Measurements from ENCODE around the gene FMNL1. TPM values are rescaled to one million over a fixed set of nuclear protein-coding genes. Genes with fewer than 3 reads are reported as not detected.

FMNL1 gene
- total RNA-seq, 1 donor from 2014 or later, result 1.8 TPM

- Mint-ChIP-seq H3K27ac (ENCODE audit: unreplicated experiment) (no peak overlapping the region), H3K4me1 (ENCODE audit: low read depth) (no peaks in the 10 kb centered on the region), H3K36me3 (ENCODE audit: low read depth) (no peaks in the 10 kb centered on the region), H3K27me3 (ENCODE audit: low read depth) (no peaks in the 10 kb centered on the region), H3K4me3 (ENCODE audit: unreplicated experiment) (no peak overlapping the region), H3K9me3 (ENCODE audit: low read depth) (no peaks in the 10 kb centered on the region)
- TF ChIP-seq CTCF (IDR thresholded peaks at IDR 0.05), result no peak
- DNase-seq (ENCODE audit: low spot score), result no peak
Observed at GRCh38 chr17:45184144-45184543, 37.5 kb upstream of the FMNL1 start.

DNA sequence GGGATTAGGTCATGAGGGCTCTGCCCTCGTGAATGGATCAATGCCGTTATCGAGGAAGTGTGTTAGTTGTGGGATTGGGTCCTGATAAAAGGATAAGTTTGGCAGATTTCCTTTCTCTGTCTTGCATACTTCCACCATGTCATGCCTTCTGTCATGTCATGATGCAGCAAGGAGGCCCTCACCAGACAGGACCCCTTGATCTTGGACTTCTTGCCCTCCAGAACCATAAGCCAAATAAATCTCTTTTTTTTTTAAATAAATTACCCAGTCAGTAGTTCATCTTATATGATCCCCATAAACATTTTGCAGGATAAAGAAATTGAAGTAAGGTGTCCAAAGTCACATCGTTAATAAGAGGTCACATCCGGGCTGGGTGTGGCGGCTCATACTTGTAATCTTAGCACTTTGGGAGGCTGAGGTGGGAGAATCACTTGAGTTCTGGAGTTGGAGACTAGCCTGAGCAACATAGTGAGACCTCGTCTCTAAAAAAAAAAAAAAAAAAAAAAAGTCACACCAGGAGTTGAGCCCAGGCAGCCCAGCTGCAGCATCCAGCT, 34.8 kb upstream of the FMNL1 start:
- H3K4me1 Mint-ChIP-seq (ENCODE audit: low read depth), result no peaks in the 10 kb centered on the region
- TF ChIP-seq CTCF (IDR thresholded peaks at IDR 0.05), result no peak
- DNase-seq (ENCODE audit: low spot score), result no peak

GRCh38 chr17:45189009-45189408, 32.7 kb upstream of the FMNL1 start:
- Mint-ChIP-seq H3K36me3 (ENCODE audit: low read depth) (no peaks in the 10 kb centered on the region), H3K27ac (ENCODE audit: unreplicated experiment) (no peak overlapping the region), H3K27me3 (ENCODE audit: low read depth) (no peaks in the 10 kb centered on the region), H3K4me1 (ENCODE audit: low read depth) (no peaks in the 10 kb centered on the region), H3K4me3 (ENCODE audit: unreplicated experiment) (no peak overlapping the region), H3K9me3 (ENCODE audit: low read depth) (no peaks in the 10 kb centered on the region)
- TF ChIP-seq CTCF (IDR thresholded peaks at IDR 0.05), result no peak
- DNase-seq (ENCODE audit: low spot score), result no peak

More for the DNA sequence above, 34.8 kb upstream of the FMNL1 start:
- Mint-ChIP-seq H3K36me3 (ENCODE audit: low read depth) (no peaks in the 10 kb centered on the region), H3K4me3 (ENCODE audit: unreplicated experiment) (no peak overlapping the region), H3K27ac (ENCODE audit: unreplicated experiment) (no peak overlapping the region), H3K27me3 (ENCODE audit: low read depth) (no peaks in the 10 kb centered on the region), H3K9me3 (ENCODE audit: low read depth) (no peaks in the 10 kb centered on the region)

- H3K4me3 Mint-ChIP-seq (ENCODE audit: unreplicated experiment), result no peak overlapping the region
- no peaks in the 10 kb centered on the region for H3K36me3 Mint-ChIP-seq (ENCODE audit: low read depth)
- no peak for TF ChIP-seq CTCF (IDR thresholded peaks at IDR 0.05)
- H3K27me3 Mint-ChIP-seq (ENCODE audit: low read depth), result no peaks in the 10 kb centered on the region
- H3K27ac Mint-ChIP-seq (ENCODE audit: unreplicated experiment), result no peak overlapping the region
- no peaks in the 10 kb centered on the region for H3K9me3 Mint-ChIP-seq (ENCODE audit: low read depth)
- H3K4me1 Mint-ChIP-seq (ENCODE audit: low read depth), result no peaks in the 10 kb centered on the region
- DNase-seq (ENCODE audit: low spot score), result no peak
Observed at GRCh38 chr17:45190503-45191255, 31.0 kb upstream of the FMNL1 start.

DNA sequence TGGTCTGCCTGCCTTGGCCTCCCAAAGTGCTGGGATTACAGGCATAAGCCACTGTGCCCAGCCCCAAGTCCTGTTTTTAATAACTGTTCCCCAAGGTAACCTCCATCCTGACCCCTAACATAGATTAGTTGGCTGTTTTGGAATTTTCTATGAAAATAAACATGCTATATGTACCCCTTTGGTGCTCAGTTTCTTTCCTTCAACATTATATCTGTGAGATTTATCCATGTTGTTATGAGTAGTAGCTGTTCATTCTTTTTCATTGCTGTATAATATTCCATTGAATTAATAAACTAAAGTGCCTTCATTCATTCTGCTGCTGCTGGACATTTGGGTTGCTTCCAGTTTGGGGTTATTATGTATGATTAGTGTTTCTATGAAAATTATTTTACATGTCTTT, 26.3 kb upstream of the FMNL1 start:
- H3K4me3 Mint-ChIP-seq (ENCODE audit: unreplicated experiment), result no peak overlapping the region
- no peak for TF ChIP-seq CTCF (IDR thresholded peaks at IDR 0.05)
- DNase-seq (ENCODE audit: low spot score), result no peak
- no peaks in the 10 kb centered on the region for H3K27me3 Mint-ChIP-seq (ENCODE audit: low read depth)
- H3K4me1 Mint-ChIP-seq (ENCODE audit: low read depth), result peaks cover 10% of the 10 kb centered on the region
- H3K27ac Mint-ChIP-seq (ENCODE audit: unreplicated experiment), result no peak overlapping the region
- no peaks in the 10 kb centered on the region for H3K9me3 Mint-ChIP-seq (ENCODE audit: low read depth)
- H3K36me3 Mint-ChIP-seq (ENCODE audit: low read depth), result no peaks in the 10 kb centered on the region
